PFSK-1 (cell line): ENCODE data around the gene ERFL.

Source experiments
- POLR2AphosphoS5 ChIP-seq: IDR thresholded peaks from 2 replicates; pipeline ENCODE4 v1.6.1; 2012; ENCODE audit warnings: low read depth, mild to moderate bottlenecking, control low read depth, low read length, moderate library complexity
- TAF1 ChIP-seq: IDR thresholded peaks from 2 replicates; pipeline ENCODE4 v1.6.1; 2012; ENCODE audit warnings: low read length, control low read depth, borderline replicate concordance; ENCODE audit not compliant: insufficient read depth
- TF ChIP-seq, protein P1 (sequence below), 2 experiments: IDR thresholded peaks; 2 replicates each; pipeline versions ENCODE4 v1.6.1 to v1.8.0; 2011 to 2012; ENCODE audit warnings: low read depth in 2 of 2, low read length in 2 of 2, control low read depth in 1 of 2, inconsistent platforms in 1 of 2, mild to moderate bottlenecking in 1 of 2, moderate library complexity in 1 of 2; ENCODE audit not compliant: insufficient read depth in 1 of 2

DNA sequence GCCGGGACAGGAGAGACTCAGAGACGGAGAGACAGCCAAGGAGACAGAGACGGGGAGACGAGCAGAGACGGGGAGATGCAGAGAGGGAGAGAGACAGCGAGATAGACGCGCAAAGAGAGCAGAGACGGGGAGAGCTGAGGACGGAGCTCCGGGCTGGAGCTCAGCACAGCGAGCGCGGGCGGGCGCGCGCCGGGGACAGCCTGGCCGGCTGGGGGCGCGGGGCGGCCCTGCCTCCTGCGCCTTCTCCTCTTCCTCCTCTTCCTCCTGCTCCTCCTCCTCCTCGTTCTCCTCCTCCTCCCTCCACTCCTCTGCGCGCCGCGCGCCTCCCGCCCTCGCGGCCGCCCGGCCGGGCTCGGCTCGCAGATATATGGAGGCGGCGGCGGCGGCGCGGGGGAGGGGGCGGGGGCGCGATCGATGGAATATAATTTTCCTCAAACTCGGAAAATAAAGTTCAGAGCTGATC lies at the start of gene ERFL:
- TF ChIP-seq POLR2AphosphoS5 (no peak), TAF1 (no peak)
- TF ChIP-seq, protein P1, sequence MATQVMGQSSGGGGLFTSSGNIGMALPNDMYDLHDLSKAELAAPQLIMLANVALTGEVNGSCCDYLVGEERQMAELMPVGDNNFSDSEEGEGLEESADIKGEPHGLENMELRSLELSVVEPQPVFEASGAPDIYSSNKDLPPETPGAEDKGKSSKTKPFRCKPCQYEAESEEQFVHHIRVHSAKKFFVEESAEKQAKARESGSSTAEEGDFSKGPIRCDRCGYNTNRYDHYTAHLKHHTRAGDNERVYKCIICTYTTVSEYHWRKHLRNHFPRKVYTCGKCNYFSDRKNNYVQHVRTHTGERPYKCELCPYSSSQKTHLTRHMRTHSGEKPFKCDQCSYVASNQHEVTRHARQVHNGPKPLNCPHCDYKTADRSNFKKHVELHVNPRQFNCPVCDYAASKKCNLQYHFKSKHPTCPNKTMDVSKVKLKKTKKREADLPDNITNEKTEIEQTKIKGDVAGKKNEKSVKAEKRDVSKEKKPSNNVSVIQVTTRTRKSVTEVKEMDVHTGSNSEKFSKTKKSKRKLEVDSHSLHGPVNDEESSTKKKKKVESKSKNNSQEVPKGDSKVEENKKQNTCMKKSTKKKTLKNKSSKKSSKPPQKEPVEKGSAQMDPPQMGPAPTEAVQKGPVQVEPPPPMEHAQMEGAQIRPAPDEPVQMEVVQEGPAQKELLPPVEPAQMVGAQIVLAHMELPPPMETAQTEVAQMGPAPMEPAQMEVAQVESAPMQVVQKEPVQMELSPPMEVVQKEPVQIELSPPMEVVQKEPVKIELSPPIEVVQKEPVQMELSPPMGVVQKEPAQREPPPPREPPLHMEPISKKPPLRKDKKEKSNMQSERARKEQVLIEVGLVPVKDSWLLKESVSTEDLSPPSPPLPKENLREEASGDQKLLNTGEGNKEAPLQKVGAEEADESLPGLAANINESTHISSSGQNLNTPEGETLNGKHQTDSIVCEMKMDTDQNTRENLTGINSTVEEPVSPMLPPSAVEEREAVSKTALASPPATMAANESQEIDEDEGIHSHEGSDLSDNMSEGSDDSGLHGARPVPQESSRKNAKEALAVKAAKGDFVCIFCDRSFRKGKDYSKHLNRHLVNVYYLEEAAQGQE (IDR thresholded peaks at IDR 0.05; ENCODE audit: insufficient read depth in 1 of 2, low read depth in 2 of 2, low read length in 2 of 2), result no peak
